Nephron progenitor cell (in vitro differentiated cells): ENCODE data around the gene PNMA1.

Source experiments
- DNase-seq: peaks from one replicate; pipeline ENCODE4 v3.0.0; 2021
- H3K27ac Mint-ChIP-seq: 2 replicates; pipeline ENCODE4 v1.8.0; 2021; ENCODE audit warnings: mild to moderate bottlenecking, moderate library complexity, mixed read lengths
- H3K27me3 Mint-ChIP-seq: 2 replicates; pipeline ENCODE4 v1.8.0; 2021; ENCODE audit warnings: mild to moderate bottlenecking, low read depth, mixed read lengths; ENCODE audit not compliant: poor library complexity
- H3K36me3 Mint-ChIP-seq: 2 replicates; pipeline ENCODE4 v1.8.0; 2021; ENCODE audit warnings: low read depth, mixed read lengths
- H3K4me1 Mint-ChIP-seq: 2 replicates; pipeline ENCODE4 v1.8.0; 2021; ENCODE audit warnings: mixed read lengths
- H3K4me3 Mint-ChIP-seq: 2 replicates; pipeline ENCODE4 v1.8.0; 2021; ENCODE audit warnings: mild to moderate bottlenecking, moderate library complexity, mixed read lengths
- H3K9me3 Mint-ChIP-seq: 2 replicates; pipeline ENCODE4 v1.8.0; 2021; ENCODE audit warnings: mild to moderate bottlenecking, moderate library complexity, mixed read lengths
- TF ChIP-seq, protein P1 (sequence below): fragments of 200-600 bp; sonication (generic); IDR thresholded peaks from 2 replicates; pipeline ENCODE4 v1.5.0; 2021; ENCODE audit warnings: antibody characterized with exemption

Gene PNMA1

DNA sequence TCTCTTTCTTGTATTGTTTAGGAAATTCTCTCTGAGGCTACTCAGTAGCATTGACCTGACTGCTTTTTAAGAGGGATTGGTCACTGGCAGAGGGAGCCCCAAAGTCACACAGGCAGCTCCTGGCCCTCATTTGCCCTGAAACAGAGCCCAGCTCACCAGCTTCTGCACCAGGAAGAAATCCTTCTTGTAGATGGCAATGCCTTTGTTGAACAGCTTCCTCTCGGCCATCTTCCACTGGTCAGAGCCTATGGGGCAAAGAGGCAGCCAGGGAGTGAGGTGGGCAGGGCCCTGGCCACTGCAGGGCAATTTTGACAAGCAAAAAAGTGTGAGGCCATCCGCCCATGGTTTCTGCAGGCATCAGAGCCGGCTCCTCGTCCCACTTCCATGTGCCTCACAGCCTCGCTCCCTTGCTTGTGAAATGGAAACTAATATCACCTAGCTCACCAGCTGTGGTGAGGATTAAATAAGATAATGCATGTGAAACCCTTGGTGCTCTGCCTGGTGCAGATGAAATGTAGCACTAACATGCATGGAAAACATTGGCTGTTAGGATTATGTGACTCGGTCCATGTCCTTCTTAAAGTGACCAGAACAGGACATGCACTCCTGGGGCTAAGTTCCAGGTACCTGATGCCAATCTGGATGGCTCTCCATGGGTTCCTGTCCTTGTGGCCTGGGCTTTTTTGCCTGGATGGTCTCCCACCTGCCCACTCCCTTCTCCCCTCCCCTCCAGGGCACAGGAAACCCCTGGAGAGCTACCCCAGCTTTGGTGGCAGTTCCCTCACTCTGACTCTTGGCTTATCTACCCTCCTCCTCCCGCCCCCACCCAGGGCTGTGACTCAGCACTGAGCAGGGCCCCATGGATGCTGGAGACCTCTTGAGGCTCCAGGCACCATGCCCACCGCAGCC, 11.2 kb upstream of the PNMA1 start:
- peak overlapping the region; percentile 93 for H3K27ac Mint-ChIP-seq

DNA sequence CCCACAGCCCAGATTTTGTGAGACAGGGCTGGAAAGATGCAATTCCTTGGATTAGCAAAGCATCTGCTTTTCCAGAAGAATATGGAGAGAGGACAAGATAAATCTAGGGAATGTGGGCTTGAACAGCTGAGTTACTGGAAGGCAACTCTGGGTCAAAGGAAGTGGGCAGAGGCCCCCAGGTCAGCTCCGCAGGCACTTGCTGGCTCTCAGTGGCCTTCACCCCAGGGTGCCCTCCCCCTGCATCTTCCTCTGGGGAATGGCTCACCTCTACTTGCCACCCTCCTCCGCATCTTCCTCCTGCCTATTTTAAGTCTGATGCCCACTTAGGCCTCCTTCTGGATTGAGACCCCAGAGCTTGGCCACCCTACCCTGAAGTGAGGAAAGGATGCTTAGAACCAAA, 10.5 kb upstream of the PNMA1 start:
- Mint-ChIP-seq H3K4me1 (peaks cover 44% of the 10 kb centered on the region), H3K27ac (peak overlapping the region; percentile 95), H3K36me3 (peaks cover 45% of the 10 kb centered on the region)

More for the DNA sequence above, 11.2 kb upstream of the PNMA1 start:
- H3K4me1 Mint-ChIP-seq, result peaks cover 41% of the 10 kb centered on the region
- DNase-seq, result no peak
- peaks cover 46% of the 10 kb centered on the region for H3K36me3 Mint-ChIP-seq
- H3K9me3 Mint-ChIP-seq, result no peaks in the 10 kb centered on the region
- no peaks in the 10 kb centered on the region for H3K27me3 Mint-ChIP-seq
- H3K4me3 Mint-ChIP-seq, result no peak overlapping the region
- TF ChIP-seq, protein P1, sequence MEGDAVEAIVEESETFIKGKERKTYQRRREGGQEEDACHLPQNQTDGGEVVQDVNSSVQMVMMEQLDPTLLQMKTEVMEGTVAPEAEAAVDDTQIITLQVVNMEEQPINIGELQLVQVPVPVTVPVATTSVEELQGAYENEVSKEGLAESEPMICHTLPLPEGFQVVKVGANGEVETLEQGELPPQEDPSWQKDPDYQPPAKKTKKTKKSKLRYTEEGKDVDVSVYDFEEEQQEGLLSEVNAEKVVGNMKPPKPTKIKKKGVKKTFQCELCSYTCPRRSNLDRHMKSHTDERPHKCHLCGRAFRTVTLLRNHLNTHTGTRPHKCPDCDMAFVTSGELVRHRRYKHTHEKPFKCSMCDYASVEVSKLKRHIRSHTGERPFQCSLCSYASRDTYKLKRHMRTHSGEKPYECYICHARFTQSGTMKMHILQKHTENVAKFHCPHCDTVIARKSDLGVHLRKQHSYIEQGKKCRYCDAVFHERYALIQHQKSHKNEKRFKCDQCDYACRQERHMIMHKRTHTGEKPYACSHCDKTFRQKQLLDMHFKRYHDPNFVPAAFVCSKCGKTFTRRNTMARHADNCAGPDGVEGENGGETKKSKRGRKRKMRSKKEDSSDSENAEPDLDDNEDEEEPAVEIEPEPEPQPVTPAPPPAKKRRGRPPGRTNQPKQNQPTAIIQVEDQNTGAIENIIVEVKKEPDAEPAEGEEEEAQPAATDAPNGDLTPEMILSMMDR, result no peak

DNA sequence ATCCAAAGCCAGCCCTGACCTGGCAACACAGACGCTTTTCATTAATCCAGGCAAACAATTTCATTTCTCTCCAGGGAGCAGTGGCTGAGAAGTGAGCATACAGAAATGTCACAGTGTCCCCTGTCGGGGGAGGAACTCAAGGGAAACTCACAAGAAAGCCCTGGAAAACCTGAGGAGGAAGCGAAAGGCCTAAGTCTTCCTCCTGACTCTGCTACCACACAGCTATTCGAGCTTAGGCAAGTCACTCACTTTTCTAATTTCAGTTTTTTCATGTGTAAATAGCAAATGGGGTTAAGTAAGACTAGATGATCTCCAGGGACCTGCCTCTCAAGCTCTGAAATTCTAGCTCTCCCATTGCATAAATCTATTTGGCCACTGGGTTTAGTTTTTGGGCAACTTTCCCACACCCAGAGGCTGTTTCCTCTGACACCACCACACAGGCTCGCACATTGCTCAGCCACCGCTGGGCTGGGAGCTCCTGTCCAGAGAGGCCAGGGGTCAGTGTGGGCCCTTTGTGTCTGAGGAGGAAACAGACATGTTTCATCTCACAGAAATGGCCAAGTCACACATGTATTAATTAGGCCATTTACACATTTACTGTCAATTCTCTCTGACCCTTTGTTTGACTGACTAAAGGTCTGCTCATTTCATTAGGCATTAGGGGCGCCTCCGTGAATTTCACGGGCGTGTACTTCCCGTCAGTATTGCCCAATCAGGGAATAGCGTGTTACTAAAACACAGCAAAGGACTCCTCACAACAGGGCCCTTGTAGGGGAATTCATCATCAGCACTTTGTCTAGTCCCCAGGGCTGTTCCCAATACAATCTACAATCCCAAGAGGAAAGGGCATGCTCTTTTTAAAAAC, 9.8 kb upstream of the PNMA1 start:
- DNase-seq, result no peak
- TF ChIP-seq, protein P1, result no peak
- Mint-ChIP-seq H3K4me3 (no peak overlapping the region), H3K36me3 (peaks cover 46% of the 10 kb centered on the region), H3K27me3 (no peaks in the 10 kb centered on the region), H3K27ac (peak overlapping the region; percentile 95), H3K4me1 (peaks cover 51% of the 10 kb centered on the region), H3K9me3 (no peaks in the 10 kb centered on the region)

More for the DNA sequence above, 10.5 kb upstream of the PNMA1 start:
- no peaks in the 10 kb centered on the region for H3K27me3 Mint-ChIP-seq
- no peak overlapping the region for H3K4me3 Mint-ChIP-seq
- TF ChIP-seq, protein P1, result no peak
- no peaks in the 10 kb centered on the region for H3K9me3 Mint-ChIP-seq
- no peak for DNase-seq

DNA sequence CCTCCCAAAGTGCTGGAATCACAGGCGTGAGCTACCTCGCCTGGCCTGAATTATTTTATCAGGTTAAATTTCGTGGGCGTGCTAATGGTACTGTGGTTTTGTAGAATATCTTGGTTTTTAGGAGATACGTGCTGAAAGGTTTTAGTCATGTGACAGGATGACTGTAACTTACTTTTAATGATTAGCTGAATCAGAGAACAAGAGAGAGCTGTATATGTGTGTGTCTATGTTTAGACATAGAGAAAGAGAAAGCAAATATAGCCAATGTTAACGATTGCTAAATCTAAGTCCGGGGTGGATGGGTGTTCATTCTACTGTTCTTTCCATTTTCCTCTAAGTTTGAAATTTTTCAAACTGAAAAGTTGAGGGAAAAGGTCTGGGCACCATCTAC, 9.2 kb upstream of the PNMA1 start:
- H3K4me3 Mint-ChIP-seq, result no peak overlapping the region
- TF ChIP-seq, protein P1, result no peak
- no peak for DNase-seq
- H3K36me3 Mint-ChIP-seq, result peaks cover 43% of the 10 kb centered on the region
- H3K4me1 Mint-ChIP-seq, result peaks cover 48% of the 10 kb centered on the region
- H3K27ac Mint-ChIP-seq, result peak overlapping the region; percentile 95
- no peaks in the 10 kb centered on the region for H3K9me3 Mint-ChIP-seq
- H3K27me3 Mint-ChIP-seq, result no peaks in the 10 kb centered on the region

DNA sequence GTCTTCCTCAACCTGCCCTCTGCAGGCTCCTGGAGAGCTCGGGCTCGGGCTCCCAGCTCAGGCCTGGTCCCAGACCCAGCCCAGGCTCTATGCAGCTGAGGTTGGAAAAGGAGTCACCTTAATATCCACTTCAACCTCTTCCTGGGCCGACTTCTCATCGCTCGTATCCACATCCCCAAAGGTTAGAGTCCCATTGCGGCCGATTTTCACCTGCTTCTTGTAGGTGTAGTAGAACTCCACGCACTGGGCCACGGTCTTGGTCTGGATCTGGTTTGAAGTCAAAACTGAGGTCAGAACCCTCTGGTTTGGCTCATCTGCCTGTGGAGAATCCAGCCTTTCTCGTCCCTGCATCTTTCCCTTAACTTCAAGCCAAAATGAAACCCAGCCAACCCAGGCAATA, 8.4 kb upstream of the PNMA1 start:
- Mint-ChIP-seq H3K36me3 (peaks cover 36% of the 10 kb centered on the region), H3K4me3 (no peak overlapping the region), H3K27me3 (no peaks in the 10 kb centered on the region), H3K9me3 (no peaks in the 10 kb centered on the region), H3K27ac (no peak overlapping the region), H3K4me1 (peaks cover 51% of the 10 kb centered on the region)
- DNase-seq, result no peak
- TF ChIP-seq, protein P1, result no peak
